Neutrophil (primary cell): ENCODE data around the gene KLHL29.

Source experiments
- H3K27ac ChIP-seq: fragments of 200-600 bp; sonication (generic); 2 replicates; pipeline ENCODE4 v1.5.1; 2016; ENCODE audit warnings: mild to moderate bottlenecking, moderate library complexity
- H3K27me3 ChIP-seq: fragments of 200-600 bp; sonication (generic); 2 replicates; pipeline ENCODE4 v1.6.0; 2016; ENCODE audit warnings: mild to moderate bottlenecking
- H3K36me3 ChIP-seq: fragments of 200-600 bp; sonication (generic); 2 replicates; pipeline ENCODE4 v1.5.1; 2017
- H3K4me1 ChIP-seq, 2 experiments: fragments of 200-600 bp in 1 of 2; sonication (generic) in 1 of 2; 1 replicate in 1 of 2; 2 replicates in 1 of 2; pipeline versions ENCODE4 v1.5.1 to v1.6.1; 2013 to 2016; ENCODE audit warnings: low read depth in 1 of 2, low read length in 1 of 2, mild to moderate bottlenecking in 1 of 2, moderate library complexity in 1 of 2; ENCODE audit not compliant: control insufficient read depth in 1 of 2, insufficient read depth in 1 of 2
- H3K4me3 ChIP-seq, 2 experiments: fragments of 200-600 bp in 1 of 2; sonication (generic) in 1 of 2; 1 replicate in 1 of 2; 2 replicates in 1 of 2; pipeline ENCODE4 v1.5.1; 2013 to 2016; ENCODE audit warnings: low read depth in 1 of 2, low read length in 1 of 2, mild to moderate bottlenecking in 1 of 2, moderate library complexity in 1 of 2
- H3K9me3 ChIP-seq: fragments of 200-600 bp; sonication (generic); 2 replicates; pipeline ENCODE4 v1.5.1; 2016
- TF ChIP-seq, protein P1 (sequence below): fragments of 200-600 bp; sonication (generic); IDR thresholded peaks from 2 replicates; pipeline ENCODE4 v1.5.1; 2016; ENCODE audit warnings: antibody characterized with exemption

Gene KLHL29

DNA sequence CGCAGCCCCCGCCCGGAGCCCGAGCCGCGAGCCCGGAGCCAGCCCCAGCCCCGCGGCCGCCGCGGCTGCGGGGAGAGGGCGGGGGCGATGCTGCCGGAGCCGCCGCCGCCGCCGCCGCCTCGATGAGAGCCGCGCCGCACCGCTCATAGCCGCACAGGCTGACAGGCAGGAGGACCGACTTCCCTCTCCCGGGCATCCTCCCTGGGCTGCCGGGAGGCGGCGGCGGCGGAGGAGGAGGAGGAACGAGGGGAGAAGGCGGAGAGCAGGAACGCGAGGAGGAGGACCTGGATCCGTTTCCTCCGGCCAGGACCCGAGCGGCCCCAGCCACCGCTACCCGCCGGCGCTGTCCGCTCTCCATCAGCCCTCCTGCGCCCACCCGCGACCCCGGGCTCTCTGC is 370 bp downstream of the KLHL29 start:
- no peak overlapping the region for H3K4me3 ChIP-seq
- TF ChIP-seq, protein P1, sequence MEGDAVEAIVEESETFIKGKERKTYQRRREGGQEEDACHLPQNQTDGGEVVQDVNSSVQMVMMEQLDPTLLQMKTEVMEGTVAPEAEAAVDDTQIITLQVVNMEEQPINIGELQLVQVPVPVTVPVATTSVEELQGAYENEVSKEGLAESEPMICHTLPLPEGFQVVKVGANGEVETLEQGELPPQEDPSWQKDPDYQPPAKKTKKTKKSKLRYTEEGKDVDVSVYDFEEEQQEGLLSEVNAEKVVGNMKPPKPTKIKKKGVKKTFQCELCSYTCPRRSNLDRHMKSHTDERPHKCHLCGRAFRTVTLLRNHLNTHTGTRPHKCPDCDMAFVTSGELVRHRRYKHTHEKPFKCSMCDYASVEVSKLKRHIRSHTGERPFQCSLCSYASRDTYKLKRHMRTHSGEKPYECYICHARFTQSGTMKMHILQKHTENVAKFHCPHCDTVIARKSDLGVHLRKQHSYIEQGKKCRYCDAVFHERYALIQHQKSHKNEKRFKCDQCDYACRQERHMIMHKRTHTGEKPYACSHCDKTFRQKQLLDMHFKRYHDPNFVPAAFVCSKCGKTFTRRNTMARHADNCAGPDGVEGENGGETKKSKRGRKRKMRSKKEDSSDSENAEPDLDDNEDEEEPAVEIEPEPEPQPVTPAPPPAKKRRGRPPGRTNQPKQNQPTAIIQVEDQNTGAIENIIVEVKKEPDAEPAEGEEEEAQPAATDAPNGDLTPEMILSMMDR = no peak
- peaks cover 100% of the 10 kb centered on the region for H3K27me3 ChIP-seq
- no peaks in the 10 kb centered on the region for H3K36me3 ChIP-seq
- peaks cover 0 to 19% of the 10 kb centered on the region in 2 experiments for H3K4me1 ChIP-seq
- H3K9me3 ChIP-seq = no peaks in the 10 kb centered on the region
- no peak overlapping the region for H3K27ac ChIP-seq

DNA sequence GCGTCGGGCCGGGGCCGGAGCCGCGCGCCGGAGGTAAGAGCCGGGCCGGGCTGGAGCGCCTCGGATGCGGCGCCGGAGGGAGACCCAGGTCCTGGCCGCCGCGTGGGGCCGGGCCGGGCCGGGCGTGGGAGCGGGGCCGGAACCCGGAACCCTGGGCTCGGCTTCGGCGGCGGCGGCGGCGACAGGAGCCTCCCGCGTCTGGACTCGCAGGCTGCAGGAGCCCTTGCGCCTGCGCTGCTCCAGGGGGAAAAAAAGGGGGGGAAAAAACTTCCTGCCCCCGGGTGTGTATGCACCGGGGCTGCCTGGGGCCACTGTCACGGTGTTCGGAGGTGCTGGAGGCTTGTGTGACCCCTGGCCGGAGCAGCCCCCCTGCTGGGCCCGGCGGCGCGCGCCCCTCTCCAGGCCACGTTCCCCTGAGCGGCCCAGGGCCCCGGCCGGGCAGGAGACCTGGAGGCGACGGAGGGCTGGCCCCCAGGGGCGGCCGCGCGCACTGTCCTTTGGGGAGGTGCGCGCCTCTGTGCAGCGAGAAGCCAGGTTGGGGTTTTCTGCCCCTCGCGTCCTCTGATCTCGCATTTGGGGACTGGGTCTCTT is 864 bp downstream of the KLHL29 start:
- no peaks in the 10 kb centered on the region for H3K36me3 ChIP-seq
- H3K9me3 ChIP-seq = no peaks in the 10 kb centered on the region
- peaks cover 100% of the 10 kb centered on the region for H3K27me3 ChIP-seq
- peaks cover 0 to 15% of the 10 kb centered on the region in 2 experiments for H3K4me1 ChIP-seq
- H3K4me3 ChIP-seq = no peak overlapping the region
- no peak overlapping the region for H3K27ac ChIP-seq
- TF ChIP-seq, protein P1 = no peak

DNA sequence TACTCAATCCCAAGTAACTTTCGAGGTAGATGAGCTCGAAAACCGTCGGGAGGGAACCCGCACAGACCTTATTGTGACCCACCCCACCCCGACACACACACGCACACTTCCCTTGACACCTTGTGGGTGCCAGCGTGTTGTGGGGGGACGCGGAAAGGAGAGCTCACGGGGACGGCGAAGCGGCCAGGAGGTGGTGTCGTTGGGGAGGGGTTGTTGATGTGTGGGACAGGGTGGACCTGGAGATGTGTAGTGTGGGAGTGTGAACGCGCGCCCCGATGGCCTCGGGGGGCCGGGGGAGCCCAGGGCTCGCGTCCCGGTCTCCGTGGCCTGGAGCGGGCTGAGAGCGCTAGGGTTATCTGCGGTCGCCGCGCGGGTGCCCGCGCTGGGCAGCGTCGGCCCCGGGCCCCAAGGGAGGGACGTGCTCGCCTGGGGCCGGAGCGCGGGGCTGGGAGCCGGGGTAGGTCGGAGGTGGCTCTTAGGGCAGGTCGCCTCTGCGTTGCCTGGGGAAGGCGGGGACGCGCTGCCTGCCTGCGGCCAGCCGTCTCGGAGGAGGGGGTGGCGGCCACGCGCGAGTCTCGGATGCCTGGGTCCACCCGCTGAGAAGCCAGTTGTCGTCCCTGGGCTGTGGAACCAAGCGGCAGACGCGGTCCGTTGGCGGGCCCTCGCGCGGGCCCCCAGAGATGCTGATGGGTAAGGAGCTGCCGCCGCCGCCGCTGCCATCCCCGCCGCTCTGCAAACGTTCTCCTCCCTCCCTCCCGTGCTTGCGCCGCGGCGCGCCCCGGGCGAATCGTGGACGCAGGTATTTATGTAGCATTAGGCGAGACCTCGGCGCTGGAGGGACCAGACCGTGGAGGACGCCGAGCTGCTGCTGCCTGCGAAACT is 1.6 kb downstream of the KLHL29 start:
- no peak overlapping the region for H3K27ac ChIP-seq
- no peak overlapping the region for H3K4me3 ChIP-seq
- H3K4me1 ChIP-seq = peaks cover 0 to 12% of the 10 kb centered on the region in 2 experiments
- H3K27me3 ChIP-seq = peaks cover 100% of the 10 kb centered on the region
- no peaks in the 10 kb centered on the region for H3K36me3 ChIP-seq
- TF ChIP-seq, protein P1 = no peak
- no peaks in the 10 kb centered on the region for H3K9me3 ChIP-seq

DNA sequence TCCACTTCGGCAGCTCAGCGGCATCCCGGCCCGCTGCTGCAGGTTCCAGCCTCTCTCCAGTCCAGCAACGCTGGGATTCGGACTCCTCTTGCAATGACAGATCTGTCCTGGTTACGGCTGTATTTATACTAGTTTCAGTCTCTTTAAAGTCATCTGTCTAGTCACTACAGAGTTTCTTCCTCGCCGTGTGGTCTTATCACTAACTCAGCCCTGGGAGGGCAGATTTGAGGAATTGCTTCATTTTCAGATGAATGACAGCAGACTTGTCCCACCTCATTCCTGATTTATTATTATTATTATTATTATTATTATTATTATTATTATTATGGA is 2.2 kb downstream of the KLHL29 start:
- peaks cover 100% of the 10 kb centered on the region for H3K27me3 ChIP-seq
- H3K4me3 ChIP-seq = no peak overlapping the region
- TF ChIP-seq, protein P1 = no peak
- H3K4me1 ChIP-seq = peaks cover 0 to 12% of the 10 kb centered on the region in 2 experiments
- no peaks in the 10 kb centered on the region for H3K9me3 ChIP-seq
- no peak overlapping the region for H3K27ac ChIP-seq
- H3K36me3 ChIP-seq = no peaks in the 10 kb centered on the region

DNA sequence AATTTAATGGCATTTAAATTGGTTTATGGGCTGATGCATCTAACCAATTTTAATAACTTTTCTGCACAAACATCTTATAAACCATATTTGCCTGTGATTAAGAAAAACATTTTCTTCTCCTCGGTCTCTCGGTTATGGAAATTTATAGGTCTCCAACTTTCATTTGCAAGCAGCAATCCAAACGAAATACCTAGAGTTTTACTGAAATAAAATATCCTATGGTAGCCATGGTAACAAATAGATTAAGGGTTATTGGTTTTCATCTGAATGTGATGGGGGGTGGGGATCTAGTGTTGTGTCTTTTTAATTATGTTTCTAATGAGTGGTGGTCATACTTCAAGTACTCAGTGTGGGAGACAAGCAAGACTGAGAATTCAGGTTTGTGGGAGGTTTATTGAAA is 2.9 kb downstream of the KLHL29 start:
- peaks cover 0 to 12% of the 10 kb centered on the region in 2 experiments for H3K4me1 ChIP-seq
- no peaks in the 10 kb centered on the region for H3K9me3 ChIP-seq
- H3K27ac ChIP-seq = no peak overlapping the region
- no peak overlapping the region for H3K4me3 ChIP-seq
- H3K27me3 ChIP-seq = peaks cover 100% of the 10 kb centered on the region
- no peaks in the 10 kb centered on the region for H3K36me3 ChIP-seq
- TF ChIP-seq, protein P1 = no peak
